ENCODE data around the gene SMOC2. TPM values are rescaled to one million over a fixed set of nuclear protein-coding genes. Genes with fewer than 3 reads are reported as not detected.

The SMOC2 gene
- total RNA-seq, 4 donors from 2014 or later: 9.0 to 25.7 (median 15.2) TPM

DNA sequence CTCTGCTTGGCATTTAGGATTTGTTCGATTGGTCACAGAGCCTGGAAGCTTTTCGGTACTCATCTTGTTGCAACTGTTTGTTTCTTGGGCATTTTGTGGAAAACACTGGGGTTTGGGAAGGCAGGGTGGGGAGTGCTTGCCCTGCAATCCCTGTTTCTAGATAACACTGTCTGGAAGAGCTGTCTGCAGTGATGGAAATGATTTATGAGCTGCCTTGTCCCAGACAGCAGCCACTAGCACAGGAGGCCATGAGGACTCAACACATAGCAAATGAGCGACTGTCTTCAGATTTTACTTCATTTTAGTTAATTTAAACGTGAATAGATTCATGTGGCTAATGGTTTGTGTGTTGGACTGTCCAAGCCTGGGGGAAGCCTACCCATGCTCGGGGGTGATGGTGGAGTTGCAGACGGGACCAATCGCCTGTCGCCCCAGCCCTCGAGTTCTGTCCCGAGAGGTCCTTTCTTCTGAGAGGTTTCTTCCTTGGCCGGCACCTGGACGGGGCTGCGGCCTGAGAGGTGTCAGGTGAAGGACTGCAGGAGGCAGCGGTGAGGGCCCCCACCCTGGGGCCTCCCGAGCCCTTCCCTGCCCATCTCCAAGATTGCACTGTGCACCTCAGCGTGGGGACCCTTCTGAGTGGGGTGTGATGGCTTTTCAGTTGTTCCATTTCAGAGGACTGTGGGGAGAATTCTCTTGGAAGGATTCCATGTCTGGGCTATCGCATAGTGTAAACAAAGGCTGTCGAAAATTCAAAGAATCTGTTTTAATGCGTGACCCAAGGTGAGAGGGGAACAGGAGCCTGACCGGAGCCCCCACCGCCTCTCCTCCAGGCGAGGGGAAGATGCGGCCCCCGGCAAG lies 55.4 kb downstream of the SMOC2 start:
- DNase-seq: no peak
- Histone ChIP-seq H3K9me3 (no peaks in the 10 kb centered on the region), H3K36me3 (no peaks in the 10 kb centered on the region), H3K4me3 (replicated peaks in 1 of 3) (no peak overlapping the region), H3K27me3 (no peaks in the 10 kb centered on the region), H3K4me1 (peaks cover 0 to 10% of the 10 kb centered on the region in 2 donors), H3K27ac (no peak overlapping the region)
- intact Hi-C loops (cut with DNase I): no loop called here
- 57 to 59% methylated on average over 17 to 24 of the region's 24 CpGs for WGBS, 2 donors
- no peak for TF ChIP-seq POLR2A (IDR thresholded peaks at IDR 0.05)
- TF ChIP-seq, protein P1, sequence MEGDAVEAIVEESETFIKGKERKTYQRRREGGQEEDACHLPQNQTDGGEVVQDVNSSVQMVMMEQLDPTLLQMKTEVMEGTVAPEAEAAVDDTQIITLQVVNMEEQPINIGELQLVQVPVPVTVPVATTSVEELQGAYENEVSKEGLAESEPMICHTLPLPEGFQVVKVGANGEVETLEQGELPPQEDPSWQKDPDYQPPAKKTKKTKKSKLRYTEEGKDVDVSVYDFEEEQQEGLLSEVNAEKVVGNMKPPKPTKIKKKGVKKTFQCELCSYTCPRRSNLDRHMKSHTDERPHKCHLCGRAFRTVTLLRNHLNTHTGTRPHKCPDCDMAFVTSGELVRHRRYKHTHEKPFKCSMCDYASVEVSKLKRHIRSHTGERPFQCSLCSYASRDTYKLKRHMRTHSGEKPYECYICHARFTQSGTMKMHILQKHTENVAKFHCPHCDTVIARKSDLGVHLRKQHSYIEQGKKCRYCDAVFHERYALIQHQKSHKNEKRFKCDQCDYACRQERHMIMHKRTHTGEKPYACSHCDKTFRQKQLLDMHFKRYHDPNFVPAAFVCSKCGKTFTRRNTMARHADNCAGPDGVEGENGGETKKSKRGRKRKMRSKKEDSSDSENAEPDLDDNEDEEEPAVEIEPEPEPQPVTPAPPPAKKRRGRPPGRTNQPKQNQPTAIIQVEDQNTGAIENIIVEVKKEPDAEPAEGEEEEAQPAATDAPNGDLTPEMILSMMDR (IDR thresholded peaks at IDR 0.05): no peak

DNA sequence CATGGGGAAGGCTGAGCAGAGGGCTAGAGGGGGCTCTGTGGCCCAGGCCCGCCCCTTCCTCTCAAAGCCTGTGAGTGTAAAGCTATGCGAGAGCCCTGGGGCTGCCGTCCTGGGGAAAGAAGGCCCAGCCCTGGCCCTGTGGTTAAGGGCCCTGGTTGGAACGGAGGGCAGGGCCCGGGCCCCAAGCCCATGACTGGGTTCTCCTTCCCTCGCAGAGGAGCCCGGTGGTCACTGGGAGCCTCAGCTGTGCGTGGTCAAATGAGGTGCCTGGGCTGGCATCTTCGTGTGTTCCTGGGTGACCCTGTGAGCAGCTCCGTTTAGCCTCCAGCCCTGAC lies 56.0 kb downstream of the SMOC2 start:
- H3K27me3 ChIP-seq: no peaks in the 10 kb centered on the region
- peaks cover 0 to 10% of the 10 kb centered on the region in 2 donors for H3K4me1 ChIP-seq
- H3K9me3 ChIP-seq: no peaks in the 10 kb centered on the region
- DNase-seq: no peak
- WGBS, 2 donors: 78 to 88% methylated on average over 4 to 9 of the region's 10 CpGs
- intact Hi-C loops (cut with DNase I): no loop called here
- no peaks in the 10 kb centered on the region for H3K36me3 ChIP-seq
- TF ChIP-seq POLR2A (IDR thresholded peaks at IDR 0.05): no peak
- TF ChIP-seq, protein P1 (IDR thresholded peaks at IDR 0.05): no peak
- H3K27ac ChIP-seq: no peak overlapping the region
- no peak overlapping the region for H3K4me3 ChIP-seq (replicated peaks in 1 of 3)

DNA sequence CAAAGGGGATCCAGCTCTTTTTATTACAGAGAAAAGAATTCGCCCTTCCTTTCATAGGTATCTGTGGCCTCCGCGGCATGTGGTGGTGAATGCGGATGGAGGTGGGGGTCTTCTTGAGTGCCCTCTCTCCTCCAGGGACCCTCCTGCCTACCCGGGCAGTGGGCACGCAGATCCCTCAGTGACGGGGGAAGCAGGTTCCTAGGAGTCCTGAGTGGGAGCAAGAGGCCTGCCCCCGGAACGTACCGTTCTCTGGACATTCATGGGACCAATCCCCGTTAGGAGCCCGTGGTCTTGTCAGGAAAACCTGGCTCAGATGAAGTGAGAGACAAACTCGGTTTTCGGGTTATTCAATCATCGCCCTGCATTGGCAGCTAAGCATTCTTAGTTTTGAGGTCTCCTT lies 56.4 kb downstream of the SMOC2 start:
- Histone ChIP-seq H3K36me3 (no peaks in the 10 kb centered on the region), H3K4me3 (replicated peaks in 1 of 3) (no peak overlapping the region), H3K27ac (no peak overlapping the region), H3K27me3 (no peaks in the 10 kb centered on the region), H3K4me1 (peaks cover 0 to 10% of the 10 kb centered on the region in 2 donors), H3K9me3 (no peaks in the 10 kb centered on the region)
- 96 to 100% methylated on average over 12 to 14 of the region's 15 CpGs for WGBS, 2 donors
- TF ChIP-seq, protein P1 (IDR thresholded peaks at IDR 0.05): no peak
- intact Hi-C loops (cut with DNase I): no loop called here
- no peak for DNase-seq

DNA sequence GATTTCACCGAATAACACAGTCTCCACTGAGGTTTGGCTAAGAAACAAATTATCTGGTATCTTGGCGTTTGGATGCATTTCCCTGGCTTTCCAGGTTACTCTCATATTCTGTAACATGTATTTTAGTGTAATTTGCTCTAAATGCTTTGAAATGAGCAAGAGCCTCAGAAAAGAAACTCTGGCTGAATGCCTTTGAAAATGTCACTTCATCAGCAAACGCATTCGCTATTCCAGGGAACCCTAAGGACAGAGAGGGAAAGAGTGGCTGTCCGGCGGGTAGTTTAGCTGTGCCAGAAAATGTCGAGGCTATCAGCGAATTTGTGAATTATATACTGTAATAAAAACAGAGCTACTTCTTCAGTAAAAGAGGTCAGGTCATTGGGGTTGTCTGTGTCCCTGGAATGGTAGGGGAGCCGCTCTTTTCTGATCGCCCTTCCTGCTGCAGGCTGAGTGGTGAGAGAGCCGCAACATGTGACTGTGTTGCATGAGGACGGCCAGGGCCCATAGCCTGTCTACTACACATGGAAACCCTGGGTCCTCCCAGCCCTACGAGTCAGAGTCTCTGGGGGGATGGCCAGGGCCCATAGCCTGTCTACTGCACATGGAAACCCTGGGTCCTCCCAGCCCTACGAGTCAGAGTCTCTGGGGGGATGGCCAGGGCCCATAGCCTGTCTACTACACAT lies 57.3 kb downstream of the SMOC2 start:
- Histone ChIP-seq H3K27me3 (no peaks in the 10 kb centered on the region), H3K27ac (no peak overlapping the region), H3K36me3 (no peaks in the 10 kb centered on the region), H3K9me3 (no peaks in the 10 kb centered on the region), H3K4me3 (replicated peaks in 1 of 3) (no peak overlapping the region), H3K4me1 (peaks cover 0 to 10% of the 10 kb centered on the region in 2 donors)
- 83 to 92% methylated on average over 12 of the region's 14 CpGs for WGBS, 2 donors
- intact Hi-C loops (cut with DNase I): no loop called here
- TF ChIP-seq, protein P1 (IDR thresholded peaks at IDR 0.05): no peak
- TF ChIP-seq POLR2A (IDR thresholded peaks at IDR 0.05): no peak
- no peak for DNase-seq

DNA sequence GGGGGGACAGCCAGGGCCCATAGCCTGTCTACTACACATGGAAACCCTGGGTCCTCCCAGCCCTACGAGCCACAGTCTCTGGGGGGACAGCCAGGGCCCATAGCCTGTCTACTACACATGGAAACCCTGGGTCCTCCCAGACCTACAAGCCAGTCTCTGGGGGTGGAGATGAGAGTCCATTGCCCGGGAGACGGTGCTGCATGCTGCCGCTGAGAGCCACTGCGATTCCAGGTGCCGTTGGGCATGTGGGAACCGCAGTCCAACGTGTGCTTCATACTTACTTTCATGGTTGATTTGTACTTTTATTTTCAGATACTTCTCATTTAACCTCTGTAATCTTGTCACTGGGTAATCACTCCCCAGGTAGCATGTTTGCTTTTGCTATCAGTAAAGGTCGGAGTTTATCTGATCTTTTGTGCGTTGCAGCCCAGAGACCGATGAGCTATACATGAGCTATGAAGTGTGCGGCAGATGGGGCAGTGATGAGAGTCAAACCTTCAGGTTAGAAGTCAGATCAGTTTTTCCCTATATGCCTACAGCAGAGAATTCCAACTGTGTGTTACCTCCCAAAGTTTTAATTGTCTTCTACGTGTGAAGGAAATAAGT lies 58.2 kb downstream of the SMOC2 start:
- 94 to 96% methylated on average over 11 to 12 of the region's 13 CpGs for WGBS, 2 donors
- H3K27ac ChIP-seq: no peak overlapping the region
- H3K4me3 ChIP-seq (replicated peaks in 1 of 3): no peak overlapping the region
- DNase-seq: no peak
- TF ChIP-seq POLR2A (IDR thresholded peaks at IDR 0.05): no peak
- TF ChIP-seq, protein P1 (IDR thresholded peaks at IDR 0.05): no peak
- H3K9me3 ChIP-seq: no peaks in the 10 kb centered on the region
- H3K27me3 ChIP-seq: no peaks in the 10 kb centered on the region
- intact Hi-C loops (cut with DNase I): no loop called here
- peaks cover 0 to 10% of the 10 kb centered on the region in 2 donors for H3K4me1 ChIP-seq
- H3K36me3 ChIP-seq: no peaks in the 10 kb centered on the region

Measured in thyroid gland (tissue), 4 donors.